H1 (cell line): ENCODE measurements around the gene RPS4Y2. TPM values are rescaled to one million over a fixed set of nuclear protein-coding genes. Genes with fewer than 3 reads are reported as not detected.

Source experiments
- EZH2 ChIP-seq: fragments of 200-600 bp; sonication (generic); IDR thresholded peaks from 2 replicates; pipeline ENCODE4 v1.7.1; 2012; ENCODE audit warnings: low read depth, mild to moderate bottlenecking, moderate library complexity, low read length, inconsistent platforms; ENCODE audit not compliant: severe bottlenecking
- GABPA ChIP-seq: IDR thresholded peaks from 2 replicates; pipeline ENCODE4 v1.6.1; 2011; ENCODE audit warnings: mild to moderate bottlenecking, low read length, moderate library complexity, borderline replicate concordance; ENCODE audit not compliant: insufficient read depth
- JUND ChIP-seq: IDR thresholded peaks from 2 replicates; pipeline ENCODE4 v1.6.1; 2011; ENCODE audit warnings: mild to moderate bottlenecking, improper control_type of control experiment, low read length
- polyA plus RNA-seq, 7 experiments: library from polyadenylated mRNA; depleted of rRNA in 3 of 7; stranded (reverse) in 5 of 7; unstranded in 2 of 7; fragments of >200 nt in 5 of 7; fragments of 200-250 nt in 2 of 7; gene quantifications; 1 replicate in 5 of 7; 2 replicates in 1 of 7; 4 replicates in 1 of 7; pipeline versions ENCODE4 v1.2.1 to v1.2.3, GENCODE V29; 2011 to 2013; ENCODE audit warnings: missing spikeins in 2 of 7, mixed read lengths in 2 of 7
- total RNA-seq: library from RNA; stranded (reverse); fragmentation: NEBNext Ultra II Directional; extraction: Animal tissue kit (Norgen Biotek cat#: 25700); gene quantifications from 2 replicates; pipeline ENCODE4 v1.2.1, GENCODE V29; 2021

Gene RPS4Y2
- total and polyA plus RNA-seq, 2 of the 8 experiments (the other 6 are each of a cell fraction or from before 2014, with no cell fraction given): not detected

- TF ChIP-seq EZH2 (no peak), JUND (no peak), GABPA (no peak)
Measured at GRCh38 chrY:20763869-20764268, 8.0 kb downstream of the RPS4Y2 start (continued).
